Activated CD4-positive, CD25-positive, alpha-beta regulatory T cell treated with anti-CD3 and anti-CD28 coated beads, Interleukin-2, amount 50 U/mL, for 72 hours (primary cell): ENCODE results near the gene AGK.
"Not testable (repeated sequence)": the region's sequence is repeated elsewhere in the genome, so short reads cannot be mapped to it uniquely, and the experiment has no call there.

ENCODE experiments used
- DNase-seq: peaks from one replicate; pipeline ENCODE4 v3.0.0; 2021

Gene AGK

DNA sequence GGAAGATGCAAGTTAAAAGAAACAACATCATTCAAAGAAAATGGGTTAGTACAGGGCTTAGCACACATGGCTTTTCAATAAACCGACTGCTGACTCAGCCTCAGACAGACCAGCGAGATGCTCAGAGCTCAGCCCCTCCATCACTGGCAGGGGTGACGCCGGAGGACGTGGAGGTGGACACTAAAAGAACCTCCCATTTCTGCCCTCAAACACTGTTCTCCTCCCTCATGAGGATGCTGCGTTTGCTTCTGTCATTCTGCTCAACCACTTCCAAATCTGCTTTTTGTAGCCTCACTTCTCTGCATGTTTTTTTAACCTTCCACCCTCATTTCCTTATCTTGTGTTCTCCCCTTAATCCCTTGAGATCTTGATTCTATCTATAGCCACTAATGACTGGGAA lies 135.5 kb downstream of the AGK start:
- DNase-seq: no peak

DNA sequence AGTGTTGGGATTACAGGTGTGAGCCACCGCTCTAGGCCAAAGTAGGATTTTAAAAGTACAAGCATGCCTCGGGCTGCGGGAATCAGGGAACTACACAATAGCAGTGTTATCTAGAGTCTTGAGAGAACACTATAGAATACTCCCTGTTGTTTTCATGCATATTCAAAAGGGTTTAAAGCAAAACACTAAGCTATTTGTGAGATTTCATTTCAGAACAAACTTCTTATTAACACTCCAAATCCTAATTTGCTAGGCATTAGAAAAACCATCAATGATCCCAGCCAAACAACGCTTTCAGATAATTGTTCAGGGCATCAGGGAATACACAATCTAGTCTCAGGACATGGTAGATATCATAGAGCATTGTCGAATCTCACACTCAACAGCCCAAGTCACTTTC lies 136.8 kb downstream of the AGK start:
- no peak for DNase-seq

DNA sequence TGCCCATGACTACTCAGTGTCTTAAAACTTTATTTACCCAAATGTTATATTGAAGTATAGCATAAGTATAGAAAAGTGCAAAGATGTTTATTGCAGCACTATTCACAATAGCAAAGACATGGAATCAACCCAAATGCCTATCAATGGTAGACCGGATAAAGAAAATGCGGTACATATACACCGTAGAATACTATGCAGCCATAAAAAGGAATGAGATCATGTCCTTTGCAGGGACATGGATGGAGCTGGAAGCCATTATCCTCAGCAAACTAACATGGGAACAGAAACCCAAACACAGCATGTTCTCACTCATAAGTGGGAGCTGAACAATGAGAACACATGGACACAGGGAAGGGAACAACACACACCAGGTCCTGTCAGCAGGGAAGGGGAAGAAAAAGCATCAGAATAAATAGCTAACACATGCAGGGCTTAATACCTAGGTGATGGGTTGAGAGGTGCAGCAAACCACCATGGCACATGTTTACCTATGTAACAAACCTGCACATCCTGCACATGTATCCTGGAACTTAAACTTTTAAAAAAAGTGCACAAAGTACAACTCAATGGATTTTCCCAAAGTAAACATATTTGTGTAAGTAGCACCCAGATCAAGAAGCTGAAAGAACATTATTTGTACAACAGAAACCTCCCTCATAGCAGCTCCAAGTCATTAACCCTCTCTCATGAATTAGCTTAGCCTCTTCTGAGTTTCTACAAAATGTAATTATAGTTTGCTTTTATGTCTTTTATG lies 138.0 kb downstream of the AGK start:
- not testable (repeated sequence) for DNase-seq

DNA sequence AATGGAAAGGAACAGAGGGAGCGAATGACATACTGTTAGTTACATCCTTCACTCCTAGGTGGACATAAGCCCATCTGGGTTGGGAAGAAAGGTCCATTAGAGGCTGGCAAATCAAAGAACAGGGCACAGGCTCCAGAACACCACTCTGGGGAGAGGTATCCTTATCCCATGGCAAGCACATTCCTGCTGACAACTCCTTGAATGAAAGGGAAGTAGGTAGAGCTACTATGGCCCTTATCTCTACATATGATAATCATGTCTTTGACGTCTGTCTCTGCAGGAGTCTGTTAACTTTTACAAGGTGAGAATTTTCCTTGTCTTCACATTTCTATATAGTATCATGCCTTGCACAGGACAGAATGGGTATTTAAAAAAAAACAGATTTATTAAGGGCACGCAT lies 140.3 kb downstream of the AGK start:
- DNase-seq: no peak

DNA sequence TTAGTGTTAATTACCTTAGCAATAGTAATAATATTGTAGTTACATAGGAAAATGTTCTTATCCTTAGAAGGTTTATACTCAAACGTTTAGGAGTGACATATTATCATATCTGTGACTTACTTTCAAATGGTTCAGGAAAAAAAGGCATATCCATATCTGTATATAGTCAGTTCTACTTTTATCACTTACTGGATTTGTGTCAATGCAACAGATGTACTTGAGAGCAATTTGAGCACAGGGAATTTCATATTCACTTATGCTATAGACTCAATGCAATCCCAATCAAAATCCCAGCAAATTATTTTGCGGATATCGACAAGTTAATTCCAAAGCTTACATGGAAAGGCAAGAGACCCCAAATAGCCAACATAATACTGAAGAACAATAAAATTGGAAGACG lies 140.8 kb downstream of the AGK start:
- no peak for DNase-seq

DNA sequence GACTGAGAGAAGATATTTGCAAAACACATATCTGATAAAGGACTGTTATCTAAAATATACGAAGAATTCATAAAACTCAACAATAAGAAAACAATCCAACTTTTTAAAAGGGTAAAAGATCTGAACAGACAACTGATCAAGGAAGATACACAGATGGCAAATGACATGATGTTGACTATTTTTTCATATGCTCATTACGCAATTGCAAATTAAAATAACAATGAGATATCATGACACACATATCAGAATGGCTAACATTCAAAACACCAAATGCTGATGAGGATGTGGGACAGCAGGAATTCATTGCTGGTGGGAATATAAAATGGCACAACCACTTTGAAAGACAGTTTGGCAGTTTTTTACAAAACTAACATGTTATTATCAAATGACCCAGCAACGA lies 141.9 kb downstream of the AGK start:
- DNase-seq: no peak

DNA sequence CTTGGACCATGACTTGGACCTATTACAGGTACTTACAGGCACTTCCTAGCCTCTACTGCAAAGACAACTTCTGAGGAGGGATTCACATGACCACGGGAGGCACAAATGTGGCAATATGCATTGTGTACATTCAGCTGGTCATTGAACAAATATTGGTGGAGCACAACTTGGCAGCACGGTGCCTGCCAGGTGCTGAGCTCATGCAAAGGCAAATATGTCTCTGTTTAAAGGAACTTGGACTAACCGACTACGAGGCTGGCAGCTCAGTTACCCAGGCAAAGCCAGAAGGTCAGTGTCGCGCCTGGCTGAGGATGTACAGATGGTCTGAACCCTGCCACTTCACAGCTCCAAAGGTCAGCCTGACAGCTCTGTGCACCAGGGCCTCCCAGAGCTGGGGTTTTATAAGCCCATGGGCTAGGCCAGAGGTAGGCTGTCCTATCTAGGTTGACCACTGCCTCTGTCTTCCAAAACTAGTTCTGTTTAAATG lies 144.6 kb downstream of the AGK start:
- no peak for DNase-seq

DNA sequence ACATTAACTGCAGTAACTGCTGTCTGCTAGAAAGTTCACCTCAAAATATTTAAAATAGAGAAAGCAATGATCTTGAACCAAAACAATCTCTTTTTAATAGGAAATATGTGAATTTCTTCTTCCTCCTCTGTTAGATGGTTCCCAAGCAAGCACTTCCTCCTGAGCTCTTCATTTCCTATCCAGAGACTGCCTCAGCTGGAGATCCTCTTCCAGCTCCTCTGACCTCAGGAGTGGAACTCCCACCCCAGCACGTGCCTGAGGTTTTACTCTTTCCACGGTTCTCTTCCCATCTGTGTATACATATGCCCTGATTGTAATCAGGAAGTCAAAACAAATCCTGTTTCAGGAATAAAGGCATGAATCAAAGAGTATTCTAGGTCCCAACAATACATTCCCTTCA lies 145.1 kb downstream of the AGK start:
- DNase-seq: no peak

DNA sequence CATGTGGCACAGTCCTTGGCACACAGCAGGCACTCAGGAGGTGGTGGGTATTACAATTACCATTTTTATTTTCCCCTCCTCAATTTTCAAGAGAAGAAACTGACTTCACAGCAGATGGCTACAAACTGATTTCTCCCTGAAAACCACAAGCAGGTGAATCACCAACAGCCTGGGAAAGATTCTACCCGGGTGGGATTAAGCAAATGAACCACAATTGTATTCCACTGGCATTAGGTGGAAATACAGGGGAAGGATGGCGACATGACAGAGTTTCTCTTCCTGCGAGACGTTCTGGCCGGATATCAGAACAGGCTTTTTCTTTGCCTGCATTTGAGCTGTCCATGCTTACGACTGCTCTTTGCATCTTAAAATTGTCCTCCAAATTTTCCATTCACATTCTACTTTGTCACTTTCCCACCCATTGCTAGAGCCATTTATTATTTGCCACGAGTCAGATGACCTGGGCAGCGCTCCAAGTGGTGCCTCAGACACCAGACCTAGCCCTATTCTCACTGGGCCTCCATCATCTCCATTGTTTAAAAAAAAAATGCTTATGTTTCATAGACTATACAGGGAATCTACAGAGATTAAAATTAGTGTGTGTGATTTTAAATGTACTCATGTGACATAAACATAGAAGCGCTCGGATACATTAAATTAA lies 146.1 kb downstream of the AGK start:
- DNase-seq: no peak

DNA sequence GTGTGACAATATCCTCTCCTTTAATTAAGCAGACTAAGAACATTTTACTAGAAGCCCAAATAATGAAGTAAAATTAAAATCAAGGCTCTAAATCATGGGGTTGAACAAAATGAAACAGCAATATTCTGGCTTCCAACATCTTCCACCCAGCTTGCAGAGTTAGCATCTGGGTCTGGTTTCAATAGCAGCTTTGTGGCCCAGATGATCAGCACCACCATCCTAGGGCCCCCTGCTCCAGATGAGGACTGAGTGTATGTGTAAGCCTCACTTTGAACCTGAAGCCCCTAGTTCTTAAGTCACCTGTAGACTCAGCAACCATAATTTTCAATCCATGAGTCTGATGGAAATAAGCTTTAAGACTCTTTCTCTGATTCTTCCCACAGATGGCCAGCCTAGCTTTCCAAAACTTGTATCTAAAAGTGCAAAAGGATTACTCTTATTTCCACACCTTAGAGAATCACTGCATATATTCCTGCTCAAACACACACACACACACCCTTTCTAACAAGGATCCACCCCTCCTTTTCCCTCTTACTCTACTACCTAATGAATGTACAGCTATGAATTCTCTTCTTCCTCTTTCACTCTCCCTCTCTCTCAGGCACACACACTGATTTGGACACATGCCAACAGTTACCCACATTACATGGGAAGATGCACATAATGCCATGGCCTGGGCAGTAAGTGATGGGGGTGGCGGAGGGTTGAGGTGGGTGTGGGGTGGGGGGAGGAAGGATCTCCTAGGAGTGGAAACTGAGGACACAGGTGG lies 147.2 kb downstream of the AGK start:
- DNase-seq: no peak

DNA sequence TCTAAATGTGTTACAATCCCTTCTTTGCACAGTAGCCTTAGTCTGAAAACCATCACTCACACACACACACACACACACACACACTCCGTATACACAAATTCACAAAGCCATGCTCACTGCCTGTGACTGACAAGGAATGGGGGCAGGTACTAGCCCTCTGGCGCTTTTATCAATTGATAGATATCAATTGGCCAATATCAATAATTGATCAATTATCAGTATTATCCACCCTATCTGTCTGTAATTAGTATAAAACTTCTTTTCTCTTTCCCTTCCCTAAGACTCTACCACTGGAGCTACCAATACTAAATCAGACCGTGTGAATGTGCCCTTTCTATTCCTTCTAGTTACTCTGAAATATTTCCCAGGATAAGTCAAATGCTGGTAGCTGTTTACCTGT lies 148.7 kb downstream of the AGK start:
- DNase-seq: no peak

DNA sequence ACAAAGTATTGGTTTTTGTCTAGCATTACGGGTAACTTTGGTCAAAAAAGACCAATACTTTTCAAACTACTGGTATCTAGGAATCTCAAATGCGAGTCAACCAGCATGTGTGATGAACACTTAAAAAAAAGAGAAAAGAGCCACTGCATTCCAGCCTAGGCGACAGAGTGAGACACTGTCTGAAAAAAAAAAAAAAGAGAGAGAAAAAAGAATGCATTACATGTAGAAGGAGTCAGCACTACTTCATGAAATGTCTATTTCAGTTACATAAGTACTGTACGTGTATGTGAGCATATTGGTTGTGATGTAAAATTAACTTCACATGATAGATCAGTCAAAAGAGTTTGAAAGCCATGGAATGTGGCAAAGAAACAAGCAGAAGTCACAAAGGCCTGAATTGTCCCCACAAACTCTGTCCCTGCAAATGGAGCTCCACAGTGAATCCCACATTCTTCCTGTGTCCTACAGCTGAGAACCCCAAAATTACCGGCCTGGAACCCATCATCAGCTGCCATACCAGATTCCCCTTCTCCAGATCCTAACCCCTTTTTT lies 149.2 kb downstream of the AGK start:
- DNase-seq: no peak

DNA sequence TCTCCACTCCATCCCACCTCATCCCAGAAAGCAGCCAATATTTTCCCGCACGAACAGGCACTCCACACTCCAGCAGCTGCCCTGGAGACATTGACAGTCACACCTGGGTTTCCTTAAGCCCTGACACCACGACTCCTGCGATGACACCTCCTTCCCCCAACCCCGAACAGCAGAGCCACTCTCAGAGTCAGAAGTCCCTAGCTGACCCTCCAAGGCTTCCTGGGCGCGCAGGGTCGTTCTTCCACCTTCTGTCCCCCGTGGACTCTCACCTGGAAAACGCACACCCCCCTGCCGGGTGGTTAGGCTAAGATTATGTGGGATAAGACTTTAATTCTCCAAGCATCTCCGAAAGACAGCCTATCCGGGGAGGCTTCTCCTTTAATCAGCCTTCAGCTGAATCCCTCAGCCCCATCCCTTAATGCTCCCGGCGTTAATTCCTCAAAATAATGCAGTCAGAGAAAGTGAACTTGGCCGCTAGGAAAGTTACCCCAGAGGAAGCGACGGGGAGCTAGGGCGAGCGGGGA lies 149.7 kb downstream of the AGK start:
- no peak for DNase-seq

DNA sequence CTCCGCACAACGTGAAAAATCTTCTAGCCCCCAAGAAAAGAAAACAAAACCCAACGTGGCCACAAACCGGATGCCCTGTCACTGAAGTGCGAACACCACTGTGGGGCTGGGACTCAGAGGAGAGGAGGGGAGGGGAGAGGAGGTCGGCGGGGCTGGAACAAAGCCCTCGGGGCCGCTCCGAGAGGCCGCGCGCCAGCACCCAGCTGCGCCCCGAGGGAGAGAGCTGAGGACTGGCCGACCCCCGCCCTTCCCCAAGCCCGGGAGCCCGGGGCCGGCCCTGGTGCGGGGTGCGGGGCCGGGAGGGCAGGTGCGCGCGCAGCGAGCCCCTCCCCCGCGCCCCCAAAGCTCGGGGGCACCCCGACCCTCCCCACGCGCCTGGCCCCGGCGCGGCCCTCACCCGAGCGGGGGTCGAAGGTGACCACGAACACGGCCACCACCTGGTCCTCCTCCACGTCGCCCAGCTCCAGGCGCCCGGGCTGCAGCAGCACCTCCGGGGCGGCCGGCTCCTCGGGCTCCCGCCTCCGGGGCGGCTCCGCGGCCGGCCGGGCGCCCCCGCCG lies 150.4 kb downstream of the AGK start:
- DNase-seq: peak; percentile 65

DNA sequence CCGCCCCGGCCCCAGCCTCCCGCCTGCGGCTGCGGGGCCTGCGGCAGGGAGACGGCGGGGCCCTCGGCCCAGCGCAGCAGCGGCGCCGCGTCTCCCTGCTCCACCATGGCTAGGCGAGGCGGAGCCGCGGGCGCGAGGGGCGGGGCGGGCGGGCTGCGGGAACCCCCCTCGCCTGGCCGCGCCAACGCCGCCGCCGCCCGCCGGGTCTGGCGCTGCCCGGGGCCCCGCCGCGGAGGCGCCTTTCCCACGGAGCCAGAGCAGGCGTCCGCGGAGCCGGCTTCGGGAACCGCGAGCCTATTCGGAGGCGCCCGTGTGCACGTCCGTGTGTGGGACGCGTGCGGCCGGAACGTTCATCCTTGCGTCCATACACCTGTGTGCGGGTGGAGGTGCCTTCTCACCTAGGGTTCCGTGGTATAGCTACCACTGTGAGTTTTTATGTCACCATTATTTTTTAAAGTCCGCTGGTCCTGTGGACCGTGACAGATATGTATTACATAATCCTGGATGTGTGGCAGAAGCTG lies 150.9 kb downstream of the AGK start, which contains the start of gene DENND11:
DENND11 (minus strand) TSS at position 120 of the 521 bp plus-strand sequence; CDS start at position 107, 13 bp downstream.
- peak; percentile 63 for DNase-seq

DNA sequence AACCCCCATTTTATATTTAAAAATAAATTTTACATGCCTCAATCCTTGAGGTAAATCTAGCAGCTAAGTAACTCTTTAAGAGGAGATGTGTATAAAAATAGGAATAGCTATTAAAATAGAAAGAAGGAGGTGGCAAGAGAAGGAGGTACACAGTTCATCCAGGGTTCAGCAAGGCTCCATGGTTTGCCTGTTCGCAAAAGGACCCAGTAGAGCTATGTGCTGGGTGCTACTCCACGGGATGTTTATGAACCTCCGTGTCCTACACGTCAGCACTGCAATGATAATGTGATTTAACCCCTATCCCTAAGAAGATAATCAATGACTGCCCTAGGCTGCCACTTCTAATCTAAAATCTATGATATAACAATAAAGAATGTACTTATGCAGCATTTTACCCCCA lies 151.7 kb downstream of the AGK start:
- DNase-seq: no peak

DNA sequence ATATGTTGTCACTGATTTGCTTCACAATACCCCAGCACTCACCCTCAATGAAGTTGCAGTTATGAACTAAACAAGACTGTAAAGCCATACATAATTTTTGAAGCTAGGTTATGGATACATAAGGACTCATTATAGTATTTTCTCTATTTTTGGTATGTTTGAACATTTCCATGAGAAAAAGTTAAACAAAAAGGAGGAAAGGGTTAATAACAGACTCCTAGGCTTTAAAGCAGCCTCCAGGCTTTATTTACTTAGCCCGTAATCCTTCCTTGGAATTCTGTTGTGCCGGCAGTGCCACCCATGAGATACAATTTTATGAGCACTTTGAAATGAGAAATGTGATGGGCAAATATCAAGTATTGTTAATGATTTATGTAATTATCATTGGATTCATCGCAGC lies 152.9 kb downstream of the AGK start:
- no peak for DNase-seq

DNA sequence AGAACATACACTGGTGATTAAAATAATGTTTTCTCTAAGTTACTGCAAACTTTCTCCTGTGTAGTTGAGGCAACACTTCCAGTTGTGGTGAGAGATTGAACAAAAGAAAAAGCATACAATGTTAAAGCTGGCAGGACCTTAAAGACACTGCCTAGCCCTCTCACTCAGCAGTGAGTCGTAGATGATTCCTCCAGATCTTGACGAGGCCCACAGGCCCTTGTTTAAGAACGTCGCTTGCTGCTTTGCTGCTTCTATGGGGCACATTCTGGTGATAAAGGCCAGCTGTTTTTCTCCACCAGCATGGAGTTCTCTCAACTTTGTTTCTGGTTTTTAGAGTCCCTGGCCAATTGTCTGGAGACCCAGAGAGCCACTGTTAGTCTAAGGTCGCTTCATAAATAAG lies 153.5 kb downstream of the AGK start:
- DNase-seq: no peak
